Measurements from ENCODE around the gene KLHL17.

DNA sequence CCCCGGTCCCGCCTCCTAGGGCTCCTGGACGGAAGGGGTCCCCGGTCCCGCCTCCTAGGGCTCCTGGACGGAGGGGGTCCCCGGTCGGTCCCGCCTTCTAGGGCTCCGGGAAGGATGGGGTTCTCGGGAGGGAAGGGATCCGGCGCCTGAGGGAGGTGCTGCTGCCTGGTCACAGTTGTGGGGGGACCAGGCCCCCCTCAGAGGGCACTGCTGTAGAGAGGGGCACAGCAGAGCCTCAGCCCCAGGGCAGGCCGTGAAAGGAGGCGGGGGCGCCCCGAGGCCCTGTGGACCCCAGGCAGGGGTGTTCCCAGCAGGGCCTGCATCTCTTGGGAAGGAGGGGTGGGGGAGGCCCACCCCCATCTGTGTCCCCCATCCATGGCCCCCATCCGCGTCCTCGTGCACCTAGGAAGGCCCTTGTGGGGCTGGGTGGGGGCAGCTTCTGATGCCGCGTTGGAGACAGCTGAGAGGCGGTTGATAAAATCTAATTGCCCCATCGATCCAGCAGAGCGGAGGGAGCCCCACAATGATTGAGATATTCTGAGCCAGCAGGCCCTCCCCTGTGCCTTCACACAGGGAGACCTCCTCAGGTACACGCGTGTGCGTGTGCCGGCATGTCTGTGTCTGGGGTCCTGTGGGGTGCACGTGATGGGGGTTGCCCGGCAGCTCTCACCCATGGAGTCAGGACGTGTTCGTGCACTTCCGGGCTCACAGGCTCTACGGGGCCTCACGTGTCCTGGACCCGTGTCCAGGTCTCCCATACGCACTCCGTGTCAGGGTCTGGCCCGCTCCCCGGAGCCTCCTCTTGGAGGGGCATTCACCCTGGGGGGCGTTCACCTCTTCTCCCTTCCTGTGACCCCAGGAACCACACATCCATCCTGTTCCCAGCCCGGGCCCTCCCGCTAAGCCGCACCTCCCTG is 23.8 kb upstream of the KLHL17 start:
- TF ChIP-seq, protein P1, sequence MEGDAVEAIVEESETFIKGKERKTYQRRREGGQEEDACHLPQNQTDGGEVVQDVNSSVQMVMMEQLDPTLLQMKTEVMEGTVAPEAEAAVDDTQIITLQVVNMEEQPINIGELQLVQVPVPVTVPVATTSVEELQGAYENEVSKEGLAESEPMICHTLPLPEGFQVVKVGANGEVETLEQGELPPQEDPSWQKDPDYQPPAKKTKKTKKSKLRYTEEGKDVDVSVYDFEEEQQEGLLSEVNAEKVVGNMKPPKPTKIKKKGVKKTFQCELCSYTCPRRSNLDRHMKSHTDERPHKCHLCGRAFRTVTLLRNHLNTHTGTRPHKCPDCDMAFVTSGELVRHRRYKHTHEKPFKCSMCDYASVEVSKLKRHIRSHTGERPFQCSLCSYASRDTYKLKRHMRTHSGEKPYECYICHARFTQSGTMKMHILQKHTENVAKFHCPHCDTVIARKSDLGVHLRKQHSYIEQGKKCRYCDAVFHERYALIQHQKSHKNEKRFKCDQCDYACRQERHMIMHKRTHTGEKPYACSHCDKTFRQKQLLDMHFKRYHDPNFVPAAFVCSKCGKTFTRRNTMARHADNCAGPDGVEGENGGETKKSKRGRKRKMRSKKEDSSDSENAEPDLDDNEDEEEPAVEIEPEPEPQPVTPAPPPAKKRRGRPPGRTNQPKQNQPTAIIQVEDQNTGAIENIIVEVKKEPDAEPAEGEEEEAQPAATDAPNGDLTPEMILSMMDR (IDR thresholded peaks at IDR 0.05; ENCODE audit: low read depth, low read length): no peak
- TF ChIP-seq EZH2phosphoT487 (IDR thresholded peaks at IDR 0.05; ENCODE audit: low read depth): no peak

Measured in OCI-LY3 (cell line).